Adipose tissue (tissue), 3 donors: ENCODE measurements around the gene RIPK3. TPM values are rescaled to one million over a fixed set of nuclear protein-coding genes. Genes with fewer than 3 reads are reported as not detected.
"Not testable (repeated sequence)": the region's sequence is repeated elsewhere in the genome, so short reads cannot be mapped to it uniquely, and the experiment has no call there.

Experiments
- H3K27ac ChIP-seq: one replicate; pipeline ENCODE4 v1.5.1; 2013; ENCODE audit warnings: low read depth, low read length
- WGBS, 3 donors: extraction: QIAGEN DNeasy Blood & Tissue Kit; methylation state at CpG; one replicate each; pipeline ENCODE4 v1.1.7; 2013; 5-methylcytosine and 5-hydroxymethylcytosine counted together
- polyA plus RNA-seq, 3 donors: library from polyadenylated mRNA; stranded (reverse); fragments of 200-250 nt; gene quantifications; one replicate each; pipeline ENCODE4 v1.2.3, GENCODE V29; 2013
- donor health status: healthy with polysubstance abuse.
- donor health status: Bipolar disorder and iron deficiency.
- donor health status: healthy.

Gene RIPK3
- polyA plus RNA-seq, 3 donors: 7.2 to 15.0 (median 8.4) TPM

DNA sequence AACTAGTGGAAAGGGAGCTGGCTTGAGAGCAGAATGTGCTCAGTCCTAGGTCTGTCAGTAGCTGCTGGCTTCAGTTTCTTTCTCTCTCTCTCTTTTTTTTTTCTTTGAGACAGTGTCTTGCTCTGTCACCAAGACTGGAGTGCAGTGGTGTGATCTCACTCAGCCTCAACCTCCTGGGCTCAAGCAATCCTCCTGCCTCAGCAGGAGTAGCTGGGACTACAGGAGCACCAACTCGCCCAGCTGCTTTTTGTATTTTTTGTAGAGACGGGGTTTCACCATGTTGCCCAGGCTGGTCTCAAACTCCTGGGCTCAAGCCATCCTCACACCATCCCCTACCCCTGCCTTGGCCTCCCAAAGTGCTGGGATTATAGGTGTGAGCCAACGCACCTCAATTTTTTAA lies 31.8 kb upstream of the RIPK3 start:
- not testable (repeated sequence) for H3K27ac ChIP-seq
- 89 to 91% (median 91%) methylated on average over 3 of the region's 3 CpGs for WGBS, 3 donors

DNA sequence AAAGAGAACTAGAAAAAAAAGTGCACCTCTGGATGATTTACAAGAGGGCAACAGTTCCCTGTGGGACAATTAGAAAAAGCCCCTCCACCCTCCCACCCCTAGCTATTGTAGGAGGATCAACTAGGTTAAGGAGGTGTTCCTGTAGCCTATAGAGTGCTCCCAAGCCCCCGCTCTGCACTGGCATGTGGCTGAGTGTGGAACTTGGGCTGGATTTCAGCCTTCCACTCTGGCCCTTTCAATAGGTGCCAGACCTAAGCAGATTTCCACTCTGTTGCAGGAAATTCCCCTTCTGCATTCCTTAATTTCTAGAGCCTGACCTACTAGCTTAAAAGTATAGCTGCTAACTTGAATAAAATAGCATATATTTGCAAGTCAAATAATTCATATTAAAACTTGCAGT lies 31.0 kb upstream of the RIPK3 start:
- 69 to 88% (median 73%) methylated on average over 1 of the region's 1 CpG for WGBS, 3 donors
- H3K27ac ChIP-seq: no peak overlapping the region

DNA sequence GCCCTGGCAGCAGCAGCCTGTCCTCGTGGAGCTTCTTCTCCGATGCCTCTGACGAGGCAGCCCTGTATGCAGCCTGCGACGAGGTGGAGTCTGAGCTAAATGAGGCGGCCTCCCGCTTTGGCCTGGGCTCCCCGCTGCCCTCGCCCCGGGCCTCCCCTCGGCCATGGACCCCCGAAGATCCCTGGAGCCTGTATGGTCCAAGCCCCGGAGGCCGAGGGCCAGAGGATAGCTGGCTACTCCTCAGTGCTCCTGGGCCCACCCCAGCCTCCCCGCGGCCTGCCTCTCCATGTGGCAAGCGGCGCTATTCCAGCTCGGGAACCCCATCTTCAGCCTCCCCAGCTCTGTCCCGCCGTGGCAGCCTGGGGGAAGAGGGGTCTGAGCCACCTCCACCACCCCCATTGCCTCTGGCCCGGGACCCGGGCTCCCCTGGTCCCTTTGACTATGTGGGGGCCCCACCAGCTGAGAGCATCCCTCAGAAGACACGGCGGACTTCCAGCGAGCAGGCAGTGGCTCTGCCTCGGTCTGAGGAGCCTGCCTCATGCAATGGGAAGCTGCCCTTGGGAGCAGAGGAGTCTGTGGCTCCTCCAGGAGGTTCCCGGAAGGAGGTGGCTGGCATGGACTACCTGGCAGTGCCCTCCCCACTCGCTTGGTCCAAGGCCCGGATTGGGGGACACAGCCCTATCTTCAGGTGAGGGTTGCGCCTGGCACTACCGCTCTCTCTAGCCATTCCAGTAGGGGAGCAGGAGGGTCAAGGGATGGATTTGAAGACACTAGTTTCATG lies 30.3 kb upstream of the RIPK3 start:
- WGBS, 3 donors: 76 to 86% (median 83%) methylated on average over 29 to 32 of the region's 32 CpGs
- H3K27ac ChIP-seq: no peak overlapping the region

DNA sequence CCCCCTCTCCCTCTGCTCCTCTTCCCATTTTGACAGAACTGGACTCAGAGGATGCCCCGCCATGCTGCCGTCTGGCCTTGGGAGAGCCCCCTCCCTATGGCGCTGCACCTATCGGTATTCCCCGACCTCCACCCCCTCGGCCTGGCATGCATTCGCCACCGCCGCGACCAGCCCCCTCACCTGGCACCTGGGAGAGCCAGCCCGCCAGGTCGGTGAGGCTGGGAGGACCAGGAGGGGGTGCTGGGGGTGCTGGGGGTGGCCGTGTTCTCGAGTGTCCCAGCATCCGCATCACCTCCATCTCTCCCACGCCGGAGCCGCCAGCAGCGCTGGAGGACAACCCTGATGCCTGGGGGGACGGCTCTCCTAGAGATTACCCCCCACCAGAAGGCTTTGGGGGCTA lies 29.7 kb upstream of the RIPK3 start:
- H3K27ac ChIP-seq: peak overlapping the region; percentile 58
- WGBS, 3 donors: 85 to 90% (median 89%) methylated on average over 20 of the region's 20 CpGs

DNA sequence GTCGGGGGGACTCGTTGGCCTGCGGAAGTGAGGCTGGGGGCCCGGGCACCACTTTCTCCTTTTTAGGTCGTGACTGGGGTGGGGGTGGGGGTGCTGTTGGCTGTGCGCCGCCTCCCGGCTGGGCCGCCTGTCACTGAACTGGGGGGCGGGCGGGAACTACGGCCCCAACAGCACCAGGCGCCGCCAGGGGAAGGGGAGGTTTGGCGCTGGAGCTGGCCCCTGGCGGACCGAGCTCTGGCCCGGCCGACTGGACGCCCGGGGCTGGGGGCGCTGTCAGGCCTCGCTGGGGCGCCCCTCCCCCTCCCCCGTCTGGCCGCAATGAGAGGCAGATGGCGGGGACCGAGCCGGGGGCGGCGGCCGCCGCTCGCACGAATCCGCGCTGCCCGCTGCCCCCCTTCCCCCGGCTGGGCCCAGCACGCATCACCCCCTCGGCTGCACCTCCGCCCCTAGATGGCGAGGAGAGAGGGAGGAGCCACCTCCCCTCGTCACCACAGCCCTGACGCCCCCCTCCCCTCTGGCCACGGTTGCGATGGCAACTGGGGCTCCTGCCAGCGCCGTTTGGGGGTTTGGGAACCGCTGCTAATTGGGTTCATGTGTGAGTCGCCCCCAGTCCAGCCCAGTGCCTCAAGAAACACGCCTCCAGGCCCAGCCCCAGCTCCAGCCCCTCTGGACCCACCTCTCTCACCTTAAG lies 28.9 kb upstream of the RIPK3 start:
- WGBS, 3 donors: 4 to 8% (median 6%) methylated on average over 30 to 50 of the region's 52 CpGs
- peak overlapping the region; percentile 58 for H3K27ac ChIP-seq

DNA sequence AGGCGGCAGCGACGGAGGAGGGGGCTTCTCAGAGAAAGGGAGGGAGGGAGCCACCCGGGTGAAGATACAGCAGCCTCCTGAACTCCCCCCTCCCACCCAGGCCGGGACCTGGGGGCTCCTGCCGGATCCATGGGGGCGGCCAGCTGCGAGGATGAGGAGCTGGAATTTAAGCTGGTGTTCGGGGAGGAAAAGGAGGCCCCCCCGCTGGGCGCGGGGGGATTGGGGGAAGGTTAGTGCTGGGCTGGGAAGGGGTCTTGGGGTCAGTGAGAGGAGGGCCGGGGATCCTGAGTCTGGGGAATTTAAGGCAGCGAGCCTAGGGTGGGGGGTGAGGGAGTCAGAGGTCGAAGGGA lies 28.4 kb upstream of the RIPK3 start:
- WGBS, 3 donors: 1 to 2% (median 1%) methylated on average over 12 to 15 of the region's 15 CpGs

DNA sequence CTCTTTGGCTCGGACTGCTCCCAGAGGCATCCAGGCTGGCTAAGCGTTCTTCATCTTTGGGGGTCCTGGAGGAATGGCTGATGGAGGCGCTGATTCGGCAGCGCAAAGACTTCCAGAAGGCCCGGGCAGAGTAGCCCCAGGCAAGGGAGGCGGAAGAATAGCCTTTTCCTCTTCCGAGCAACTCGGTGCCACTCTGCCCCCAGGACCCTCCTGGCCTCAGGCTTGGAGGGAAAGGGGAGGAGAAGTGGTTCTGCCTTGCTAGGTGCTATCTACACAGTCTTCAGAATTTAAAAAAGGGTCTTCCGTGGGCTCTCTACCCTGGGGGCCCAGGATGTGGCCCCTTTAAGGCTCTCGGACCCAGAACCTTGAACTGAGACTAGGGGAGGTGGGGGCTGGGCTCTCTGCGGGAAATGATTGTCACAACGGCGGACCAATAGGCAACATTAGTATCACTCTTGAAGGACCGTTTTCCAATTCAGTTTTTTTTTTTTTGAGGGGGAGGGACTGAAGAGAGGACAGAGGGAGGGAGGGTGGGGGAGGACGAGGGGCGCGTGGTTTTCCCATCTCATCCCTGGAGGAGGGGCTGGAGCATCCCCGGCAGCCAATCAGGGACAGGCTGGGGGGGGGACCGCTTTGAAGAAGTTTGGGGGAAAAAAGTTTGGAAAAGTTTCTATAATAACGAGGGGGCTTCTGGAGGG lies 27.9 kb upstream of the RIPK3 start, which contains the start of gene NFATC4:
TSS of gene NFATC4 (plus strand) at position 671 of the 698 bp plus-strand sequence. CDS start 157 bp downstream, outside the sequence.
- peak within 1 kb of the TSS; percentile 84 for H3K27ac ChIP-seq
- 5 to 10% (median 7%) methylated on average over 21 of the region's 21 CpGs for WGBS, 3 donors

More for the DNA sequence above, 28.4 kb upstream of the RIPK3 start:
- H3K27ac ChIP-seq: no peak overlapping the region

GRCh38 chr14:24366721-24367513 lies 27.1 kb upstream of the RIPK3 start:
- 0 to 2% (median 2%) methylated on average over 37 to 40 of the region's 40 CpGs for WGBS, 3 donors

GRCh38 chr14:24366413-24366720 lies 26.6 kb upstream of the RIPK3 start:
- peak overlapping the region; percentile 56 for H3K27ac ChIP-seq
- WGBS, 3 donors: 1 to 4% (median 2%) methylated on average over 16 of the region's 16 CpGs

More at GRCh38 chr14:24366721-24367513, 27.1 kb upstream of the RIPK3 start:
- peak overlapping the region; percentile 84 for H3K27ac ChIP-seq

DNA sequence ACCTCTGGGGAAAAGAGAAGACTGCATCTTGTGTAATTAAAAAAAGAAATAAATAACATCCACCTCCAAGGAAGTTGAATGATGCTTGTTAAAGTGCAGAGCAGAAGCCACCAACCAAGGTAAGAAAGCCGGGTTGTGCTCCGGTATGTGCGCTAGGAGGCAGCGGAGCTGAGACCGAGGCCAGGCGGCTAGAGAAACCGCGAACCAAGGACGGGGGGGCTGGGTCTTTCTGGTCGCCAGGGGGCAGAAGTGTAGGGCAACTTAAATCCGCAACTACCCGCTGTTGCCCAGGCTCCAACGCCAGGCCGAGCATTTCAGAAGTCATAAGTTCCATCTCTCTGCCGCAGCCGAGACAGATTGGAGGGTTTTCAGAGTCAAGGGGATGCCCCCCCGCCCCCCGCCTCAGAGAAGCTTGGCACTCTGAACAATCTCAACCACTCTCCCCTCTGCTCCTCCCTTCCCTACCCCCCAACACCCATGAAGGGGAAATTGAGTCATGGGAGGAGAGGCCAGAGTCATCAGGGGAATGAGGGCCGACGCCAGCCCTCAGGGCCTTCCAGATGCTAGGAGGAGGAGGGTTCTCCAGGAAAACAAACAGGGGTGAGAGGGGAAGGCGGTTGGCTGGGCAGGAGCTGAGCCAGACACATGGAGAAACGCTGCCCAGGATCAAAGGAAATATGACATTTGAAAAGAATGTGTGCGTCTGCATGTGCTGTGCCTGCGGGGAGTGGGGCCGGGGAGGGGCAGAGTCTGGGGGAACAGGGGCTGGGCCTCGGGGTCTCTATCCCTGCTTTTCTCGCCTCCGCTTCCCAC lies 26.0 kb upstream of the RIPK3 start:
- 3 to 6% (median 5%) methylated on average over 28 of the region's 28 CpGs for WGBS, 3 donors
- peak overlapping the region; percentile 56 for H3K27ac ChIP-seq

DNA sequence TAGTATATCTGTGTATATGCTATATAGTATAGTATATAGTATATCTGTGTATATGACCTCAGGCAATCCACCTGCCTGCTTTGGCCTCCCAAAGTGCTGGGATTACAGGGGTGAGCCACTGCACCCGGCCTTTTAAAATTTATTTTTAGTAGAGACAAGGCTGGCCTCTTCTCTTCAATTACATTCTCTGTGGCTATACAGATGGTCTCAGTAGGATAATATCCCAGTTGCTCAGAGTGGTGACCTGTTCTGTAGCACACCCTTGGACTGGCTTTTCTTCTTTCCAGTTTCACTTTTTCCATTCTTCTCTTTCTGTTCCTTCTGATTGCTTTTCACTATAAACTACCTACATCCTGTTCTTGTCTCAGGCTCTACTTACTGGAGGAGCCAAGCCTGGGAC lies 25.1 kb upstream of the RIPK3 start:
- 73 to 89% (median 85%) methylated on average over 1 of the region's 1 CpG for WGBS, 3 donors
- H3K27ac ChIP-seq: no peak overlapping the region

DNA sequence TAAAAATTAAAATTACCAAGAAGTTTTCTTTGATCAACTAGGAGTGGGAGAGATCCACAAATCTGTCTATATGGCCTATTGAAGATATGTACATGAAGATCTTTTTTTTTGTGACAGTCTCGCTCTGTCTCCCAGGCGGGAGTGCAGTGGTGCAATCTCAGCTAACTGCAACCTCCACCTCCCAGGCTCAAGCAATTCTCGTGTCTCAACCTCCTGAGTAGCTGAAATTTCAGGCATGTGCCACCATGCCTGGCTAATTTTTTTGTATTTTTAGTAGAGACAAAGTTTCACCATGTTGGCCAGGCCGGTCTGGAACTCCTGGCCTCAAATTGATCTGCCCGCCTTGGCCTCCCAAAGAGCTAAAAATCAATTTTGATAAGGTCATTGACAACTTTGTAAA lies 23.6 kb upstream of the RIPK3 start:
- 90 to 91% (median 90%) methylated on average over 5 of the region's 5 CpGs for WGBS, 3 donors

GRCh38 chr14:24362241-24362960 lies 22.6 kb upstream of the RIPK3 start:
- no peak overlapping the region for H3K27ac ChIP-seq
- 41 to 73% (median 63%) methylated on average over 2 of the region's 2 CpGs for WGBS, 3 donors

More for the DNA sequence above, 23.6 kb upstream of the RIPK3 start:
- no peak overlapping the region for H3K27ac ChIP-seq

DNA sequence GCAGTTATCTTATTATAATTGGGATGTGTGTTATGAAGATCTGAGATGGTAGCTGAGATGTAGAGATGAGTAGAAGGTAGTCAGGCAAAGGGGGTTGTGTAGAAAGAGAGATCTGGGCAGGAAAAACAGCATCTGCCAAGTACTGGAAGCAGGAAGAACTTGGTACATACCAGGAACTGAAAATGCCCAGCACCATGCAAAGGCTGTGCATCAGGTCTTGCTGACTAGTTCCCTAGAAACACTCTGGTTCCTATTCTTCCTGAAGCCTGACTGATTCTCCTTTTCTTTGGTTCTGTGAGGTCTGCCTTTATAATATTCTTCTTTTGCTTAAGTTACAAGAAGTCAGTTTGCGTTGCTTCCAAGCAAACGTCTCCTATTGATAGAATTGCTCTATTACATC lies 21.5 kb upstream of the RIPK3 start:
- 76 to 88% (median 77%) methylated on average over 2 of the region's 2 CpGs for WGBS, 3 donors
- no peak overlapping the region for H3K27ac ChIP-seq

GRCh38 chr14:24360281-24360680 lies 20.5 kb upstream of the RIPK3 start:
- 94 to 97% (median 97%) methylated on average over 3 of the region's 3 CpGs for WGBS, 3 donors
- no peak overlapping the region for H3K27ac ChIP-seq

DNA sequence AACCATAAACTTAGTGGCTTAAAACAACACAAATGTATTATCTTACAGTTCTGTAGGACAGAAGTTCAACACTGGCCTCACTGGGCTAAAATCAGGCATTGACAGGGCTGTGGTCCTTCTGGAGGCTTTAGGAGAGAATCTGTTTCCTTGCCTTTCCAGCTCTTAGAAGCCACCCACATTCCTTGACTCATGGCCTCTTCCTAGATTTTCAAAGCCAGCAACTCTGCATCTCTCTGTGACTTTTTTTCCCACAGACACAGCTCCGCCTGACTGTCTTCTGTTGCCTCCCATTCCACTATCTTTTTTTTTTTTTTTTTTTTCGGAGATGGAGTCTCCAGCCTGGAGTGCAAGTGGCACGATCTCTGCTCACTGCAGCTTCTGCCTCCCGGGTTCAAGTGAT lies 16.4 kb upstream of the RIPK3 start:
- no peak overlapping the region for H3K27ac ChIP-seq
- WGBS, 3 donors: 85 to 92% (median 86%) methylated on average over 4 of the region's 4 CpGs

GRCh38 chr14:24355009-24355408 lies 15.2 kb upstream of the RIPK3 start:
- H3K27ac ChIP-seq: no peak overlapping the region
- WGBS, 3 donors: 69 to 89% (median 72%) methylated on average over 7 of the region's 7 CpGs
